Muscle of leg (tissue), 11 donors: ENCODE measurements around the gene C1orf159. TPM values are rescaled to one million over a fixed set of nuclear protein-coding genes. Genes with fewer than 3 reads are reported as not detected.
A peak's percentile ranks its signal among the peaks of the same experiment; 100 is the strongest.
"Not testable (repeated sequence)": the region's sequence is repeated elsewhere in the genome, so short reads cannot be mapped to it uniquely, and the experiment has no call there.

ENCODE experiments used
- DNase-seq: peaks from one replicate; pipeline ENCODE4 v3.0.0; 2013
- H3K27ac ChIP-seq: one replicate; pipeline ENCODE4 v1.5.1; 2013; ENCODE audit warnings: mild to moderate bottlenecking, low read length, control low read depth
- H3K27me3 ChIP-seq: one replicate; pipeline ENCODE4 v1.6.1; 2013; ENCODE audit warnings: low read length; ENCODE audit not compliant: control insufficient read depth, insufficient read depth
- H3K36me3 ChIP-seq: one replicate; pipeline ENCODE4 v1.6.1; 2013; ENCODE audit warnings: low read length; ENCODE audit not compliant: control insufficient read depth, insufficient read depth
- H3K4me1 ChIP-seq: one replicate; pipeline ENCODE4 v1.6.1; 2013; ENCODE audit warnings: low read length; ENCODE audit not compliant: control insufficient read depth, insufficient read depth
- H3K4me3 ChIP-seq: one replicate; pipeline ENCODE4 v1.5.1; 2013; ENCODE audit warnings: low read length, control low read depth
- H3K9me3 ChIP-seq: replicated peaks from 2 replicates; pipeline ENCODE4 v1.6.1; 2013; ENCODE audit warnings: low read depth, low read length; ENCODE audit not compliant: control insufficient read depth
- WGBS: methylation state at CpG from one replicate; pipeline ENCODE4 v1.1.5; 2013; ENCODE audit warnings: missing lambda C conversion rate; ENCODE audit not compliant: insufficient coverage; 5-methylcytosine and 5-hydroxymethylcytosine counted together
- polyA plus RNA-seq, 8 donors: library from polyadenylated mRNA; unstranded; fragments of 120-200 nt; gene quantifications; one replicate each; pipeline versions ENCODE4 v1.2.1 to v1.2.3, GENCODE V29; 2013; ENCODE audit warnings: inconsistent platforms in 1 of 8, low replicate concordance in 1 of 8; ENCODE audit not compliant: insufficient read length in 8 of 8, insufficient read depth in 1 of 8
- total RNA-seq: library from RNA; stranded (reverse); fragments of 120-200 nt; gene quantifications from one replicate; pipeline ENCODE4 v1.2.4, GENCODE V29; 2013

C1orf159 gene
- total and polyA plus RNA-seq, 9 donors, result 4.5 to 8.4 (median 6.1) TPM

- WGBS, result 79% methylated on average over 15 of the region's 23 CpGs
- no peaks in the 10 kb centered on the region for H3K36me3 ChIP-seq
Measured at GRCh38 chr1:1160281-1160930, 44.5 kb upstream of the C1orf159 start.

GRCh38 chr1:1157914-1158710, 42.2 kb upstream of the C1orf159 start:
- Histone ChIP-seq H3K9me3 (no peaks in the 10 kb centered on the region), H3K4me3 (peak overlapping the region; percentile 52), H3K36me3 (no peaks in the 10 kb centered on the region), H3K4me1 (peaks cover 22% of the 10 kb centered on the region), H3K27me3 (peaks cover 19% of the 10 kb centered on the region), H3K27ac (peak overlapping the region; percentile 80)
- WGBS, result 4% methylated on average over 32 of the region's 46 CpGs
- peak; percentile 66 for DNase-seq

More at GRCh38 chr1:1160281-1160930, 44.5 kb upstream of the C1orf159 start:
- peaks cover 33% of the 10 kb centered on the region for H3K4me1 ChIP-seq
- no peak overlapping the region for H3K4me3 ChIP-seq
- H3K9me3 ChIP-seq, result no peaks in the 10 kb centered on the region
- H3K27ac ChIP-seq, result no peak overlapping the region
- H3K27me3 ChIP-seq, result peaks cover 41% of the 10 kb centered on the region
- no peak for DNase-seq

GRCh38 chr1:1157426-1157913, 41.6 kb upstream of the C1orf159 start:
- DNase-seq, result peak; percentile 90
- 0% methylated on average over 20 of the region's 29 CpGs for WGBS
- Histone ChIP-seq H3K27me3 (peaks cover 14% of the 10 kb centered on the region), H3K4me3 (peak overlapping the region; percentile 52), H3K9me3 (no peaks in the 10 kb centered on the region), H3K4me1 (peaks cover 22% of the 10 kb centered on the region), H3K27ac (peak overlapping the region; percentile 80), H3K36me3 (no peaks in the 10 kb centered on the region)

- Histone ChIP-seq H3K9me3 (no peaks in the 10 kb centered on the region), H3K36me3 (no peaks in the 10 kb centered on the region), H3K27me3 (peaks cover 9% of the 10 kb centered on the region), H3K4me1 (peaks cover 22% of the 10 kb centered on the region), H3K4me3 (no peak overlapping the region), H3K27ac (no peak overlapping the region)
- DNase-seq, result no peak
- WGBS, result 89% methylated on average over 2 of the region's 9 CpGs
Measured at GRCh38 chr1:1157033-1157365, 41.1 kb upstream of the C1orf159 start.

- no peak overlapping the region for H3K4me3 ChIP-seq
- peaks cover 22% of the 10 kb centered on the region for H3K4me1 ChIP-seq
- H3K36me3 ChIP-seq, result no peaks in the 10 kb centered on the region
- H3K9me3 ChIP-seq, result no peaks in the 10 kb centered on the region
- WGBS, result 78% methylated on average over 23 of the region's 26 CpGs
- no peak for DNase-seq
- H3K27me3 ChIP-seq, result peaks cover 3% of the 10 kb centered on the region
- no peak overlapping the region for H3K27ac ChIP-seq
Measured at GRCh38 chr1:1156140-1157032, 40.5 kb upstream of the C1orf159 start.

- DNase-seq, result no peak
- Histone ChIP-seq H3K9me3 (no peaks in the 10 kb centered on the region), H3K36me3 (no peaks in the 10 kb centered on the region), H3K4me3 (no peak overlapping the region), H3K27me3 (no peaks in the 10 kb centered on the region), H3K4me1 (peaks cover 22% of the 10 kb centered on the region), H3K27ac (no peak overlapping the region)
- 85% methylated on average over 9 of the region's 10 CpGs for WGBS
Measured at GRCh38 chr1:1155258-1155657, 39.4 kb upstream of the C1orf159 start.

- Histone ChIP-seq H3K27ac (no peak overlapping the region), H3K4me1 (peaks cover 16% of the 10 kb centered on the region), H3K27me3 (no peaks in the 10 kb centered on the region), H3K4me3 (no peak overlapping the region), H3K9me3 (no peaks in the 10 kb centered on the region), H3K36me3 (no peaks in the 10 kb centered on the region)
- DNase-seq, result no peak
- 0% methylated on average over 1 of the region's 4 CpGs for WGBS
Measured at GRCh38 chr1:1153874-1154273, 38.0 kb upstream of the C1orf159 start.

- not testable (repeated sequence) for H3K4me1 ChIP-seq, DNase-seq, H3K27ac ChIP-seq, H3K9me3 ChIP-seq, H3K36me3 ChIP-seq, H3K27me3 ChIP-seq, H3K4me3 ChIP-seq
- WGBS, result 93% methylated on average over 14 of the region's 14 CpGs
Measured at GRCh38 chr1:1153215-1153614, 37.3 kb upstream of the C1orf159 start.

GRCh38 chr1:1152431-1152830, 36.5 kb upstream of the C1orf159 start:
- not testable (repeated sequence) for H3K27ac ChIP-seq, H3K36me3 ChIP-seq, H3K4me3 ChIP-seq, DNase-seq, H3K27me3 ChIP-seq, H3K4me1 ChIP-seq, H3K9me3 ChIP-seq
- 93% methylated on average over 13 of the region's 13 CpGs for WGBS

GRCh38 chr1:1151306-1151705, 35.4 kb upstream of the C1orf159 start:
- 87% methylated on average over 20 of the region's 21 CpGs for WGBS
- no peaks in the 10 kb centered on the region for H3K9me3 ChIP-seq
- H3K36me3 ChIP-seq, result no peaks in the 10 kb centered on the region
- DNase-seq, result no peak
- H3K4me1 ChIP-seq, result no peaks in the 10 kb centered on the region
- H3K27ac ChIP-seq, result no peak overlapping the region
- no peak overlapping the region for H3K4me3 ChIP-seq
- H3K27me3 ChIP-seq, result no peaks in the 10 kb centered on the region
